Stomach (tissue), 9 donors: ENCODE measurements around the gene PABPC3. TPM values are rescaled to one million over a fixed set of nuclear protein-coding genes. Genes with fewer than 3 reads are reported as not detected.

Experiments
- DNase-seq, 2 donors: peaks; one replicate each; pipeline versions ENCODE4 v3.0.0 to v3.0.0-alpha.2; 2013 to 2019
- H3K27ac ChIP-seq, 5 donors: fragments of 200-600 bp in 4 of 5; sonication (generic) in 4 of 5; one replicate each; pipeline ENCODE4 v1.5.1; 2013 to 2019; ENCODE audit warnings: mild to moderate bottlenecking in 1 of 5, moderate library complexity in 1 of 5
- H3K27me3 ChIP-seq, 3 donors: fragments of 200-600 bp; sonication (generic); one replicate each; pipeline ENCODE4 v1.5.1; 2017 to 2019; ENCODE audit warnings: mixed run types in 1 of 3
- H3K36me3 ChIP-seq, 4 donors: fragments of 200-600 bp; sonication (generic); 1 replicate in 3 of 4; 2 replicates in 1 of 4; pipeline ENCODE4 v1.5.1; 2016 to 2019
- H3K4me1 ChIP-seq, 4 donors: fragments of 200-600 bp; sonication (generic); one replicate each; pipeline ENCODE4 v1.5.1; 2016 to 2019
- H3K4me3 ChIP-seq, 4 donors: fragments of 200-600 bp; sonication (generic) in 3 of 4; one replicate each; pipeline ENCODE4 v1.5.1; 2016 to 2019; ENCODE audit warnings: mild to moderate bottlenecking in 1 of 4
- H3K9me3 ChIP-seq, 4 donors: fragments of 200-600 bp; sonication (generic); one replicate each; pipeline ENCODE4 v1.5.1; 2016 to 2019
- CTCF ChIP-seq, 7 experiments: fragments of 450-650 bp in 4 of 7; fragments of 200-600 bp in 3 of 7; sonication (generic) in 3 of 7; IDR thresholded peaks; one replicate each; pipeline ENCODE4 v1.5.1; 2016 to 2019; ENCODE audit warnings: antibody characterized with exemption in 7 of 7, control low read depth in 2 of 7, mild to moderate bottlenecking in 1 of 7
- EP300 ChIP-seq: sonication (generic); formaldehyde crosslinking; IDR thresholded peaks from one replicate; pipeline ENCODE4 v1.6.1; 2017; ENCODE audit warnings: antibody characterized with exemption
- POLR2A ChIP-seq, 4 donors: fragments of 450-650 bp; IDR thresholded peaks; one replicate each; pipeline ENCODE4 v1.6.1; 2016; ENCODE audit warnings: antibody characterized with exemption in 4 of 4, control low read depth in 2 of 4, mild to moderate bottlenecking in 1 of 4, moderate library complexity in 1 of 4
- POLR2AphosphoS5 ChIP-seq, 3 donors: sonication (generic); formaldehyde crosslinking; IDR thresholded peaks; one replicate each; pipeline ENCODE4 v1.6.1; 2016; ENCODE audit warnings: antibody characterized with exemption in 3 of 3
- WGBS, 5 donors: extraction: QIAGEN DNeasy Blood & Tissue Kit in 3 of 5; methylation state at CpG; one replicate each; pipeline versions ENCODE4 v1.1.5 to v1.1.7; 2013 to 2018; 5-methylcytosine and 5-hydroxymethylcytosine counted together
- intact Hi-C: fragments of 100-400 bp; cut with DNase I; formaldehyde crosslinking; loops from one replicate; pipeline ENCODE4 v1.15.1; 2023; ENCODE audit warnings: low total_unique reads
- polyA plus RNA-seq, 3 donors: library from polyadenylated mRNA; stranded (reverse); fragments of 200-250 nt; gene quantifications; one replicate each; pipeline ENCODE4 v1.2.3, GENCODE V29; 2013
- total RNA-seq, 5 donors: library from RNA; depleted of rRNA; stranded (reverse); fragments of >200 nt; gene quantifications; one replicate each; pipeline versions ENCODE4 v1.1.0 to v1.2.3, GENCODE V29; 2014 to 2016
- donor health status: healthy with polysubstance abuse.
- donor health status: Bipolar disorder and iron deficiency.
- donor health status: healthy.

The PABPC3 gene
- total and polyA plus RNA-seq, 8 donors, result 0.08 to 0.29 TPM; not detected in 6

GRCh38 chr13:25137788-25138115 lies 41.8 kb downstream of the PABPC3 start:
- WGBS, 5 donors, result 59 to 82% (median 67%) methylated on average over 3 of the region's 3 CpGs
- peaks cover 0 to 57% (median 3%) of the 10 kb centered on the region in 3 donors for H3K27me3 ChIP-seq
- no peak overlapping the region for H3K4me3 ChIP-seq
- no peak for DNase-seq
- no peak overlapping the region for H3K27ac ChIP-seq
- H3K4me1 ChIP-seq, result no peaks in the 10 kb centered on the region
- H3K36me3 ChIP-seq, result no peaks in the 10 kb centered on the region
- peaks cover 0 to 18% (median 6%) of the 10 kb centered on the region in 4 donors for H3K9me3 ChIP-seq
- intact Hi-C loops, result no loop called here
- TF ChIP-seq POLR2A (IDR thresholded peaks at IDR 0.05), result no peak
- no peak for TF ChIP-seq CTCF (IDR thresholded peaks at IDR 0.05)
- TF ChIP-seq POLR2AphosphoS5 (IDR thresholded peaks at IDR 0.05), result no peak
- no peak for TF ChIP-seq EP300

- H3K4me1 ChIP-seq, result no peaks in the 10 kb centered on the region
- H3K4me3 ChIP-seq, result no peak overlapping the region
- H3K36me3 ChIP-seq, result no peaks in the 10 kb centered on the region
- H3K27ac ChIP-seq, result no peak overlapping the region
- no peak for TF ChIP-seq EP300
- TF ChIP-seq POLR2AphosphoS5 (IDR thresholded peaks at IDR 0.05), result no peak
- no peak for TF ChIP-seq POLR2A (IDR thresholded peaks at IDR 0.05)
- no peak for TF ChIP-seq CTCF (IDR thresholded peaks at IDR 0.05)
- peaks cover 0 to 40% (median 0%) of the 10 kb centered on the region in 3 donors for H3K27me3 ChIP-seq
- no peak for DNase-seq
- H3K9me3 ChIP-seq, result no peaks in the 10 kb centered on the region
- intact Hi-C loops, result no loop called here
- WGBS, 5 donors, result 70 to 82% (median 76%) methylated on average over 5 of the region's 5 CpGs
These were observed 45.1 kb downstream of the PABPC3 start for GRCh38 chr13:25141042-25141441.

- DNase-seq, result no peak
- Histone ChIP-seq H3K4me1 (no peaks in the 10 kb centered on the region), H3K27me3 (peaks cover 0 to 29% (median 0%) of the 10 kb centered on the region in 3 donors), H3K27ac (no peak overlapping the region), H3K4me3 (no peak overlapping the region), H3K9me3 (peaks cover 0 to 6% (median 3%) of the 10 kb centered on the region in 4 donors), H3K36me3 (no peaks in the 10 kb centered on the region)
- intact Hi-C loops, result no loop called here
- TF ChIP-seq POLR2A (IDR thresholded peaks at IDR 0.05) (no peak), POLR2AphosphoS5 (IDR thresholded peaks at IDR 0.05) (no peak), EP300 (no peak)
- WGBS, 5 donors, result 68 to 80% (median 77%) methylated on average over 7 of the region's 7 CpGs
These were observed 47.8 kb downstream of the PABPC3 start for GRCh38 chr13:25143706-25144105.

- H3K4me1 ChIP-seq, result no peaks in the 10 kb centered on the region
- intact Hi-C loops, result no loop called here
- peaks cover 0 to 50% (median 0%) of the 10 kb centered on the region in 3 donors for H3K27me3 ChIP-seq
- H3K27ac ChIP-seq, result no peak overlapping the region
- no peak for TF ChIP-seq CTCF (IDR thresholded peaks at IDR 0.05)
- no peak for TF ChIP-seq POLR2AphosphoS5 (IDR thresholded peaks at IDR 0.05)
- no peak for TF ChIP-seq POLR2A (IDR thresholded peaks at IDR 0.05)
- TF ChIP-seq EP300, result no peak
- no peak for DNase-seq
- WGBS, 5 donors, result 70 to 79% (median 77%) methylated on average over 4 of the region's 4 CpGs
- H3K4me3 ChIP-seq, result no peak overlapping the region
- no peaks in the 10 kb centered on the region for H3K36me3 ChIP-seq
- peaks cover 0 to 6% (median 3%) of the 10 kb centered on the region in 4 donors for H3K9me3 ChIP-seq
These were observed 51.9 kb downstream of the PABPC3 start for GRCh38 chr13:25147638-25148401.

- TF ChIP-seq CTCF (IDR thresholded peaks at IDR 0.05) (no peak), EP300 (no peak), POLR2A (IDR thresholded peaks at IDR 0.05) (no peak), POLR2AphosphoS5 (IDR thresholded peaks at IDR 0.05) (no peak)
- Histone ChIP-seq H3K4me3 (no peak overlapping the region), H3K9me3 (peaks cover 0 to 6% (median 3%) of the 10 kb centered on the region in 4 donors), H3K27me3 (peaks cover 0 to 54% (median 0%) of the 10 kb centered on the region in 3 donors), H3K4me1 (no peaks in the 10 kb centered on the region), H3K36me3 (no peaks in the 10 kb centered on the region), H3K27ac (no peak overlapping the region)
- intact Hi-C loops, result no loop called here
- 90 to 96% (median 93%) methylated on average over 5 of the region's 5 CpGs for WGBS, 5 donors
- DNase-seq, result no peak
These were observed 52.5 kb downstream of the PABPC3 start for GRCh38 chr13:25148402-25148771.
